Hepatocyte (in vitro differentiated cells): ENCODE data around the gene P4HB.

Experiments used
- EZH2 ChIP-seq: fragments of 200-600 bp; sonication (generic); IDR thresholded peaks from 2 replicates; pipeline ENCODE4 v1.6.1; 2016; ENCODE audit warnings: antibody characterized with exemption, mild to moderate bottlenecking, borderline replicate concordance
- TF ChIP-seq, protein P1 (sequence below): fragments of 200-600 bp; sonication (generic); IDR thresholded peaks from 2 replicates; pipeline ENCODE4 v1.5.1; 2016; ENCODE audit warnings: antibody characterized with exemption, mild to moderate bottlenecking; ENCODE audit not compliant: poor library complexity

DNA sequence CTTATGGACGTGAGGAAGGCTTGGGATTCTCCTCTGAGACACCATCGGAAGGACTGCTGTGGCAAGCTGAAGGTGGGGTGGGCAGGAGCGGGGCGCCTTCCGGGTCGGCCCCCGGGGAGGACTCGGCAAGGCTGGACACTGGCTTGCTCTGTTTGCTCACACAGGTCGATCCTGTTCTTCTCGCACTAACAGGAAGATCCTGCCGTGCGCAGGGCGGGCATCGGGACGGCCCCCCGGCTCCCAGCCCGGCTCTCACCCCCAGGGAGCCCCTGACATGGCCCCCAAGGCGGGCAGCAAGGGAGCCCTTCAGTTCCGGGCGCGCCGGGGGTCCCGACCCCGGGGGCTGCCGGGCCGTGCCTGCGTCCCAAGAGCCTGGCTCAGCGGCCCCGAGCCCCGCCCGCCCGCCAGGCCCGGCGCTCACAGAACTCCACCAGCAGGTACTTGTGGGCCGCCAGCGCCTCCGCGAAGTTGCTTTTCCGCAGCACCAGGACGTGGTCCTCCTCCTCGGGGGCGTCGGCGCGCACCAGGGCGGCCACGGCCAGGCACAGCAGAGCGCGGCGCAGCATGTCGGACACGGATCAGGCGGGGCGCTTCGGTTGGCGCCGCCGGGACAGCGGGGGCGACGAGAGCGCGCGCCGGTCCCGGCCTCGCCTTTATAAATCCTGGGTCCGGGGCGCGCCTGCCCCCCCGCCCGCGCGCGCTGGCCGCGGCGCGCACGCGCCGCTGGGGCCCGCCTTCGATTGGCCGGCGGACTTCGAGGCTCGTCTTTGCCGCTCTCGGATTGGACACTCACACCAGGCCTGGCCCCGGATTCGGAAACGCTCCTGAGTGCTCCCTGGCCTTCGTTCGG lies at the start of gene P4HB:
- TF ChIP-seq, protein P1, sequence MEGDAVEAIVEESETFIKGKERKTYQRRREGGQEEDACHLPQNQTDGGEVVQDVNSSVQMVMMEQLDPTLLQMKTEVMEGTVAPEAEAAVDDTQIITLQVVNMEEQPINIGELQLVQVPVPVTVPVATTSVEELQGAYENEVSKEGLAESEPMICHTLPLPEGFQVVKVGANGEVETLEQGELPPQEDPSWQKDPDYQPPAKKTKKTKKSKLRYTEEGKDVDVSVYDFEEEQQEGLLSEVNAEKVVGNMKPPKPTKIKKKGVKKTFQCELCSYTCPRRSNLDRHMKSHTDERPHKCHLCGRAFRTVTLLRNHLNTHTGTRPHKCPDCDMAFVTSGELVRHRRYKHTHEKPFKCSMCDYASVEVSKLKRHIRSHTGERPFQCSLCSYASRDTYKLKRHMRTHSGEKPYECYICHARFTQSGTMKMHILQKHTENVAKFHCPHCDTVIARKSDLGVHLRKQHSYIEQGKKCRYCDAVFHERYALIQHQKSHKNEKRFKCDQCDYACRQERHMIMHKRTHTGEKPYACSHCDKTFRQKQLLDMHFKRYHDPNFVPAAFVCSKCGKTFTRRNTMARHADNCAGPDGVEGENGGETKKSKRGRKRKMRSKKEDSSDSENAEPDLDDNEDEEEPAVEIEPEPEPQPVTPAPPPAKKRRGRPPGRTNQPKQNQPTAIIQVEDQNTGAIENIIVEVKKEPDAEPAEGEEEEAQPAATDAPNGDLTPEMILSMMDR, result no peak
- TF ChIP-seq EZH2, result no peak
